ENCODE measurements around the gene CXCL8. TPM values are rescaled to one million over a fixed set of nuclear protein-coding genes. Genes with fewer than 3 reads are reported as not detected.

Gene CXCL8
- polyA plus RNA-seq, 3 donors: 275 to 604 (median 328) TPM

- no peak for TF ChIP-seq CTCF (IDR thresholded peaks at IDR 0.05)
- DNase-seq: peak in 1 of 3 donors; percentile 33
- intact Hi-C loops (cut with micrococcal nuclease): no loop called here
These were observed 12.8 kb downstream of the CXCL8 start for GRCh38 chr4:73753215-73753614.

GRCh38 chr4:73754934-73755333, 14.6 kb downstream of the CXCL8 start:
- peaks cover 0 to 2% (median 0%) of the 10 kb centered on the region in 7 donors for H3K9me3 Mint-ChIP-seq
- intact Hi-C loops (cut with micrococcal nuclease): no loop called here

More at GRCh38 chr4:73753215-73753614, 12.8 kb downstream of the CXCL8 start:
- H3K4me1 Mint-ChIP-seq: peaks cover 10% of the 10 kb centered on the region
- no peak overlapping the region for H3K4me2 ChIP-seq (replicated peaks; ENCODE audit: extremely low read depth, low read length, poor library complexity, severe bottlenecking)
- no peaks in the 10 kb centered on the region for H3K27me3 ChIP-seq (ENCODE audit: control insufficient read depth in 2 of 2, insufficient read depth in 2 of 2, low read length in 2 of 2)
- H3K9ac ChIP-seq (ENCODE audit: insufficient read depth, low read length, poor library complexity, severe bottlenecking): no peak overlapping the region
- peak overlapping the region in 1 of 7 donors; percentile 31 for H3K27ac Mint-ChIP-seq
- WGBS (ENCODE audit: insufficient coverage): no CpG with 5 or more reads among the region's 1 CpG
- H3K9me3 ChIP-seq (replicated peaks in 1 of 2; ENCODE audit: control insufficient read depth in 1 of 2, insufficient read depth in 1 of 2, low read length in 2 of 2): no peaks in the 10 kb centered on the region
- H3K4me1 ChIP-seq (ENCODE audit: control insufficient read depth in 1 of 2, insufficient read depth in 2 of 2, low read length in 2 of 2): peaks cover 2 to 11% of the 10 kb centered on the region in 2 donors
- H3K9me3 Mint-ChIP-seq: peaks cover 0 to 2% (median 0%) of the 10 kb centered on the region in 7 donors
- H3K27ac ChIP-seq (ENCODE audit: low read depth in 1 of 2, low read length in 2 of 2): no peak overlapping the region
- no peaks in the 10 kb centered on the region for H3K36me3 Mint-ChIP-seq
- no peak overlapping the region for H3K4me3 Mint-ChIP-seq
- H3K79me2 ChIP-seq (ENCODE audit: insufficient read depth, low read length): no peaks in the 10 kb centered on the region
- H2AFZ ChIP-seq (ENCODE audit: insufficient read depth, low read depth, low read length, poor library complexity, severe bottlenecking): no peak overlapping the region
- H4K20me1 ChIP-seq (ENCODE audit: insufficient read depth, low read length): no peaks in the 10 kb centered on the region
- H3K36me3 ChIP-seq (replicated peaks in 1 of 2; ENCODE audit: control insufficient read depth in 1 of 2, insufficient read depth in 2 of 2, low read length in 2 of 2): no peaks in the 10 kb centered on the region
- no peak overlapping the region for H3K4me3 ChIP-seq (replicated peaks in 1 of 3; ENCODE audit: low read depth in 2 of 3, low read length in 3 of 3)
- H3K27me3 Mint-ChIP-seq (ENCODE audit: low read depth in 3 of 3): no peaks in the 10 kb centered on the region

More at GRCh38 chr4:73754934-73755333, 14.6 kb downstream of the CXCL8 start:
- peaks cover 15% of the 10 kb centered on the region for H3K4me1 Mint-ChIP-seq
- H4K20me1 ChIP-seq (ENCODE audit: insufficient read depth, low read length): no peaks in the 10 kb centered on the region
- H3K36me3 Mint-ChIP-seq: no peaks in the 10 kb centered on the region
- no peak overlapping the region for H3K27ac ChIP-seq (ENCODE audit: low read depth in 1 of 2, low read length in 2 of 2)
- H3K27me3 Mint-ChIP-seq (ENCODE audit: low read depth in 3 of 3): no peaks in the 10 kb centered on the region
- no peaks in the 10 kb centered on the region for H3K27me3 ChIP-seq (ENCODE audit: control insufficient read depth in 2 of 2, insufficient read depth in 2 of 2, low read length in 2 of 2)
- no peak overlapping the region for H3K4me2 ChIP-seq (replicated peaks; ENCODE audit: extremely low read depth, low read length, poor library complexity, severe bottlenecking)
- H3K9ac ChIP-seq (ENCODE audit: insufficient read depth, low read length, poor library complexity, severe bottlenecking): no peak overlapping the region
- no peaks in the 10 kb centered on the region for H3K9me3 ChIP-seq (replicated peaks in 1 of 2; ENCODE audit: control insufficient read depth in 1 of 2, insufficient read depth in 1 of 2, low read length in 2 of 2)
- TF ChIP-seq CTCF (IDR thresholded peaks at IDR 0.05): no peak
- H3K4me1 ChIP-seq (ENCODE audit: control insufficient read depth in 1 of 2, insufficient read depth in 2 of 2, low read length in 2 of 2): peaks cover 8 to 20% of the 10 kb centered on the region in 2 donors
- H2AFZ ChIP-seq (ENCODE audit: insufficient read depth, low read depth, low read length, poor library complexity, severe bottlenecking): no peak overlapping the region
- no peaks in the 10 kb centered on the region for H3K36me3 ChIP-seq (replicated peaks in 1 of 2; ENCODE audit: control insufficient read depth in 1 of 2, insufficient read depth in 2 of 2, low read length in 2 of 2)
- H3K4me3 Mint-ChIP-seq: no peak overlapping the region
- no peak overlapping the region for H3K27ac Mint-ChIP-seq
- no peak for DNase-seq
- no peaks in the 10 kb centered on the region for H3K79me2 ChIP-seq (ENCODE audit: insufficient read depth, low read length)
- no peak overlapping the region for H3K4me3 ChIP-seq (replicated peaks in 1 of 3; ENCODE audit: low read depth in 2 of 3, low read length in 3 of 3)

Data from CD14-positive monocyte (primary cell).